GM10847 (cell line): ENCODE data around the gene SNAI1.
A peak's percentile ranks its signal among the peaks of the same experiment; 100 is the strongest.

Experiments used
- POLR2A ChIP-seq: IDR thresholded peaks from 2 replicates; pipeline ENCODE4 v1.6.1; 2011; ENCODE audit not compliant: insufficient read length; ENCODE audit errors: extremely low read depth

The SNAI1 gene

GRCh38 chr20:49982346-49983122, at the start of gene SNAI1:
TSS of gene SNAI1 (plus strand) at chr20:49982980. CDS start at chr20:49983060, 80 bp downstream.
- TF ChIP-seq POLR2A, result peak; percentile 87

- no peak for TF ChIP-seq POLR2A
Measured at GRCh38 chr20:49935746-49936152, 47.0 kb upstream of the SNAI1 start.

- peak; percentile 91 for TF ChIP-seq POLR2A
Measured at GRCh38 chr20:49936153-49937026, 46.4 kb upstream of the SNAI1 start, which contains the start of gene RNF114. TSS of gene RNF114 (plus strand) at chr20:49936397. CDS start at chr20:49936413, 16 bp downstream.

- no peak for TF ChIP-seq POLR2A
Measured at GRCh38 chr20:49937027-49937929, 45.5 kb upstream of the SNAI1 start.

- no peak for TF ChIP-seq POLR2A
Measured at GRCh38 chr20:49938173-49939163, 44.3 kb upstream of the SNAI1 start.

GRCh38 chr20:49941456-49941855, 41.3 kb upstream of the SNAI1 start:
- TF ChIP-seq POLR2A, result no peak

- no peak for TF ChIP-seq POLR2A
Measured at GRCh38 chr20:49942303-49942702, 40.5 kb upstream of the SNAI1 start.

GRCh38 chr20:49942942-49943341, 39.8 kb upstream of the SNAI1 start:
- TF ChIP-seq POLR2A, result no peak

- TF ChIP-seq POLR2A, result no peak
Measured at GRCh38 chr20:49945306-49945700, 37.5 kb upstream of the SNAI1 start.

GRCh38 chr20:49945701-49946477, 36.9 kb upstream of the SNAI1 start:
- no peak for TF ChIP-seq POLR2A

GRCh38 chr20:49948178-49948577, 34.6 kb upstream of the SNAI1 start:
- TF ChIP-seq POLR2A, result no peak

- no peak for TF ChIP-seq POLR2A
Measured at GRCh38 chr20:49948809-49949507, 33.8 kb upstream of the SNAI1 start.
